ENCODE measurements around the gene SLC16A8. TPM values are rescaled to one million over a fixed set of nuclear protein-coding genes. Genes with fewer than 3 reads are reported as not detected.

Gene SLC16A8
- total and polyA plus RNA-seq, 2 donors from 2014 or later: 0.31 to 0.92 TPM

GRCh38 chr22:38089474-38089851 lies 5.5 kb upstream of the SLC16A8 start:
- Histone ChIP-seq H3K27me3 (ENCODE audit: control insufficient read depth, insufficient read depth, low read length) (no peaks in the 10 kb centered on the region), H3K27ac (ENCODE audit: low read depth in 2 of 2, low read length in 2 of 2) (no peak overlapping the region), H3K9ac (ENCODE audit: low read length in 3 of 3) (no peak overlapping the region), H3K9me3 (ENCODE audit: control insufficient read depth in 2 of 3, insufficient read depth in 1 of 3, low read length in 3 of 3) (no peaks in the 10 kb centered on the region), H3K36me3 (ENCODE audit: control insufficient read depth in 2 of 3, insufficient read depth in 3 of 3, low read length in 3 of 3) (no peaks in the 10 kb centered on the region), H3K4me3 (ENCODE audit: low read length in 3 of 3) (no peak overlapping the region), H3K4me1 (ENCODE audit: control insufficient read depth in 2 of 3, insufficient read depth in 2 of 3, low read depth in 1 of 3, low read length in 3 of 3) (no peaks in the 10 kb centered on the region)
- FAIRE-seq: no peak
- no peak for TF ChIP-seq CTCF (IDR thresholded peaks at IDR 0.05; ENCODE audit: borderline replicate concordance, extremely low read depth, insufficient read depth)
- DNase-seq: peak in 2 of 5 donors; percentile 55 to 68
- intact Hi-C loops (cut with DNase I): no loop called here

- no peak for FAIRE-seq
These were observed 4.9 kb upstream of the SLC16A8 start for GRCh38 chr22:38088629-38089473.

GRCh38 chr22:38087855-38088254 lies 3.9 kb upstream of the SLC16A8 start:
- Histone ChIP-seq H3K27me3 (ENCODE audit: control insufficient read depth, insufficient read depth, low read length) (peaks cover 3% of the 10 kb centered on the region), H3K9me3 (ENCODE audit: control insufficient read depth in 2 of 3, insufficient read depth in 1 of 3, low read length in 3 of 3) (no peaks in the 10 kb centered on the region), H3K9ac (ENCODE audit: low read length in 3 of 3) (no peak overlapping the region), H3K4me3 (ENCODE audit: low read length in 3 of 3) (no peak overlapping the region), H3K36me3 (ENCODE audit: control insufficient read depth in 2 of 3, insufficient read depth in 3 of 3, low read length in 3 of 3) (no peaks in the 10 kb centered on the region), H3K4me1 (ENCODE audit: control insufficient read depth in 2 of 3, insufficient read depth in 2 of 3, low read depth in 1 of 3, low read length in 3 of 3) (no peaks in the 10 kb centered on the region), H3K27ac (ENCODE audit: low read depth in 2 of 2, low read length in 2 of 2) (no peak overlapping the region)
- TF ChIP-seq CTCF (IDR thresholded peaks at IDR 0.05; ENCODE audit: borderline replicate concordance, extremely low read depth, insufficient read depth): no peak
- DNase-seq (peak in 1 of 5 donors; percentile 25), FAIRE-seq (no peak)
- intact Hi-C loops (cut with DNase I): no loop called here

More at GRCh38 chr22:38088629-38089473, 4.9 kb upstream of the SLC16A8 start:
- Histone ChIP-seq H3K9ac (ENCODE audit: low read length in 3 of 3) (no peak overlapping the region), H3K27me3 (ENCODE audit: control insufficient read depth, insufficient read depth, low read length) (no peaks in the 10 kb centered on the region), H3K27ac (ENCODE audit: low read depth in 2 of 2, low read length in 2 of 2) (no peak overlapping the region), H3K9me3 (ENCODE audit: control insufficient read depth in 2 of 3, insufficient read depth in 1 of 3, low read length in 3 of 3) (no peaks in the 10 kb centered on the region), H3K4me1 (ENCODE audit: control insufficient read depth in 2 of 3, insufficient read depth in 2 of 3, low read depth in 1 of 3, low read length in 3 of 3) (no peaks in the 10 kb centered on the region), H3K4me3 (ENCODE audit: low read length in 3 of 3) (no peak overlapping the region), H3K36me3 (ENCODE audit: control insufficient read depth in 2 of 3, insufficient read depth in 3 of 3, low read length in 3 of 3) (no peaks in the 10 kb centered on the region)
- intact Hi-C loops (cut with DNase I): no loop called here
- DNase-seq: peak in 3 of 5 donors; percentile 44 to 64 (median 57)
- no peak for TF ChIP-seq CTCF (IDR thresholded peaks at IDR 0.05; ENCODE audit: borderline replicate concordance, extremely low read depth, insufficient read depth)

Measured in kidney (tissue), 14 donors.